Activated T-cell treated with anti-CD3 and anti-CD28 coated beads, Interleukin-2, amount 50 U/mL, for 72 hours (primary cell): ENCODE results near the gene DTNA. TPM values are rescaled to one million over a fixed set of nuclear protein-coding genes. Genes with fewer than 3 reads are reported as not detected.

Source experiments
- ATAC-seq, 2 donors: fragments of 150-1000 bp; cut with Tn5 transposase; replicated peaks in 1 of 2; 2 replicates each; pipeline ENCODE4 v1.10.0; 2021; ENCODE audit warnings: moderate library complexity in 2 of 2, mild to moderate bottlenecking in 1 of 2
- DNase-seq, 2 donors: peaks; one replicate each; pipeline ENCODE4 v3.0.0; 2021 to 2022; ENCODE audit warnings: mixed read lengths in 1 of 2
- H3K27ac Mint-ChIP-seq: one replicate; pipeline ENCODE4 v1.8.0; 2022; ENCODE audit warnings: mild to moderate bottlenecking, moderate library complexity, mixed read lengths
- H3K27me3 Mint-ChIP-seq: one replicate; pipeline ENCODE4 v1.8.0; 2022; ENCODE audit warnings: low read depth, mixed read lengths
- H3K36me3 Mint-ChIP-seq, 2 donors: one replicate each; pipeline ENCODE4 v1.8.0; 2022; ENCODE audit warnings: mixed read lengths in 2 of 2, mild to moderate bottlenecking in 1 of 2; ENCODE audit not compliant: insufficient read depth in 2 of 2
- H3K4me1 Mint-ChIP-seq: one replicate; pipeline ENCODE4 v1.8.0; 2022; ENCODE audit warnings: low read depth, mixed read lengths
- H3K4me3 Mint-ChIP-seq, 2 donors: one replicate each; pipeline ENCODE4 v1.8.0; 2022; ENCODE audit warnings: mild to moderate bottlenecking in 2 of 2, mixed read lengths in 2 of 2, moderate library complexity in 2 of 2
- H3K9me3 Mint-ChIP-seq, 2 donors: one replicate each; pipeline ENCODE4 v1.8.0; 2022; ENCODE audit warnings: mixed read lengths in 2 of 2
- total RNA-seq, 2 donors: library from RNA; stranded (reverse); gene quantifications; one replicate each; pipeline ENCODE4 v1.2.3, GENCODE V29; 2022

DTNA gene
- total RNA-seq, 2 donors from 2014 or later = 0.56 to 0.84 TPM

GRCh38 chr18:34933909-34934661 is 224.0 kb downstream of the DTNA start:
- no peaks in the 10 kb centered on the region for H3K4me1 Mint-ChIP-seq
- ATAC-seq (no peak), DNase-seq (no peak)
- H3K27ac Mint-ChIP-seq = no peak overlapping the region
- H3K9me3 Mint-ChIP-seq = no peaks in the 10 kb centered on the region
- peaks cover 11% of the 10 kb centered on the region for H3K27me3 Mint-ChIP-seq
- H3K36me3 Mint-ChIP-seq = no peaks in the 10 kb centered on the region
- no peak overlapping the region for H3K4me3 Mint-ChIP-seq

GRCh38 chr18:34936772-34937171 is 226.7 kb downstream of the DTNA start:
- Mint-ChIP-seq H3K27me3 (peaks cover 17% of the 10 kb centered on the region), H3K9me3 (no peaks in the 10 kb centered on the region), H3K36me3 (no peaks in the 10 kb centered on the region), H3K4me1 (no peaks in the 10 kb centered on the region), H3K27ac (no peak overlapping the region), H3K4me3 (no peak overlapping the region)
- no peak for ATAC-seq
- DNase-seq = no peak

GRCh38 chr18:34938090-34938489 is 228.0 kb downstream of the DTNA start:
- H3K4me3 Mint-ChIP-seq = no peak overlapping the region
- ATAC-seq (no peak), DNase-seq (no peak)
- no peak overlapping the region for H3K27ac Mint-ChIP-seq
- peaks cover 17% of the 10 kb centered on the region for H3K27me3 Mint-ChIP-seq
- H3K4me1 Mint-ChIP-seq = no peaks in the 10 kb centered on the region
- no peaks in the 10 kb centered on the region for H3K9me3 Mint-ChIP-seq
- H3K36me3 Mint-ChIP-seq = no peaks in the 10 kb centered on the region
